ENCODE results near the gene PPP2R1B. TPM values are rescaled to one million over a fixed set of nuclear protein-coding genes. Genes with fewer than 3 reads are reported as not detected.

PPP2R1B gene
- total and polyA plus RNA-seq, 7 experiments from 2014 or later = 15.1 to 49.2 (median 33.1) TPM

DNA sequence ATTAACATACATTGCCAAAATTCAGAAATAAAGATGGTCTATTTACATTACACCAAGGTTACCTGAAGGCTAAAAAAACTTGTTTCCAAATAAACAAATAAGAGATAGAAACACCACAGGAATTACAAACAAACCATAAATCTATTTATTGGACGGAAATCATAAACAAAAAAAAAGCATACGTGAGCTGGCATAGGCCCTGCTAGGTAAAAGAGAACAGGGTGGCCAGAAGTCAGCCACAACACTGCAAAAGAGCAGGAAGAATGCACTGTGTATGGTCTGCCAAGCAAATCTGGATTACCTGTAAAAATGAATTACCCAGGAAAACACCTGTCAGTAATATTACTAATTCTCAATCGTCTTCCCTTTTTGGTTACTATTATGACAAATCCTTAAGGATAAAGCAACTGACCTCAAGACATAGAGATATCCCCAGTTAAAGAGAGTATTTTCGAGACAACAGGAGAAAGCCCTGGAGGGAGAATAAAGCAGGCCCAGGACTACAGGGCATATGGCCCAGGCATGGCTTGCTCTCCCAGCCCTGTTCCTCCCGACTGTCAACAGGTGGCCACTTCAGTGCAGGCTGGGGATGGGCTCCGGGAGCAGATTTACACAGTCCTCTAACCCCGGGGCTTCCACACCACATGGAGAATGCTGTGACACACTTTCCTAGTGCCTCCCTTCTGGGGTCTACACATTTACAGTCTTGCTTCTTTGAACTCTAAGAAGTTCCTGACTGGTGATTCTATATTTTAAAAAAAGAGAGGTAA is 18.0 kb downstream of the PPP2R1B start:
- Mint-ChIP-seq H3K9me3 (peaks cover 0 to 3% (median 0%) of the 10 kb centered on the region in 11 donors), H3K4me3 (no peak overlapping the region), H3K27ac (peak overlapping the region in 2 of 9 donors; percentile 20 to 22), H3K27me3 (no peaks in the 10 kb centered on the region), H3K4me1 (peaks cover 0 to 7% (median 2%) of the 10 kb centered on the region in 7 donors), H3K36me3 (peaks cover 21 to 64% (median 48%) of the 10 kb centered on the region in 5 donors)
- H3K27me3 ChIP-seq (ENCODE audit: control insufficient read depth in 2 of 2, insufficient read depth in 2 of 2, low read length in 2 of 2) = no peaks in the 10 kb centered on the region
- CTCF ChIA-PET = no interaction called here
- no peak overlapping the region for H3K27ac ChIP-seq (ENCODE audit: low read depth, low read length)
- POLR2A ChIA-PET = interaction anchor here (1.0 kb wide), 1 partner anchor 15 kb away, joined by 3 read pairs; no protein-coding TSS in a partner anchor
- H3K9me3 ChIP-seq (ENCODE audit: control insufficient read depth in 2 of 3, low read length in 3 of 3) = no peaks in the 10 kb centered on the region
- peaks cover 9 to 86% (median 9%) of the 10 kb centered on the region in 3 experiments for H3K36me3 ChIP-seq (ENCODE audit: control insufficient read depth in 2 of 3, insufficient read depth in 3 of 3, low read length in 3 of 3)
- ATAC-seq (no peak), DNase-seq (no peak)
- no peaks in the 10 kb centered on the region for H3K4me1 ChIP-seq (ENCODE audit: control insufficient read depth in 2 of 2, insufficient read depth in 2 of 2, low read length in 2 of 2)
- intact Hi-C loops (cut with micrococcal nuclease) = no loop called here
- no peak overlapping the region for H3K4me3 ChIP-seq (ENCODE audit: low read length)

DNA sequence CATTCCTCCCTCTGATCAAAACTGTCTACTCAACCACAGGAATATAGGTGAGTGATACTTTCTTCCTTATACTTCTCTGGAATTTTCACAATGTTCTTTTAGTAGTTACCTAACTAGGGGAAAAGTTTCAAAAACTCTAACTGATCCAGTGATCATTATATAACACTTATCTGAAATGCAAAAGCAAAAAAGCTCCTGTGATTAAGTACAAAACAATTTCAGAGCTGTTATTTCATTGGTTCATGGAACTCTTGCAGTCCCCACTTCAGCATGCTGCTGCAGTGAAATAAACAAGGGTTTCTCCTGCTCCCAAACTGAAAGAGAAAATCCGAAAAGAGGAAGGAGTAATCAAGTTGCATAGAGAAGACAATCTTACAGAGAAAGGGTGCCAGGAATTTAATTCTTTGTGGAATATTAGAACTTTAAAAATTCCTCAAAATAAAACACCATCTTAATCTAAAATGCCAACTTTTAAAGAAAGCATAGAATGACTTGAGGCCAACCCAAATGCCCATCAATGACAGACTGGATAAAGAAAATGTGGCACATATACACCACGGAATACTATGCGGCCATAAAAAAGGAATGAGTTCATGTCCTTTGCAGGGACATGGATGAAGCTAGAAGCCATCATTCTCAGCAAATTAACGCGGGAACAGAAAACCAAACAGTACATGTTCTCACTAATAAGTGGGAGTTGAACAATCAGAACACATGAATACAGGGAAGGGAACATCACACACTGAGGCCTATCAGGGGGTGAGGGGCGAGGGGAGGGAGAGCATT is 20.3 kb downstream of the PPP2R1B start:
- H3K4me1 ChIP-seq (ENCODE audit: control insufficient read depth in 2 of 2, insufficient read depth in 2 of 2, low read length in 2 of 2) = no peaks in the 10 kb centered on the region
- Mint-ChIP-seq H3K27ac (peak overlapping the region in 1 of 9 donors; percentile 65), H3K4me3 (no peak overlapping the region), H3K36me3 (peaks cover 28 to 66% (median 48%) of the 10 kb centered on the region in 5 donors), H3K9me3 (peaks cover 0 to 3% (median 0%) of the 10 kb centered on the region in 11 donors), H3K27me3 (no peaks in the 10 kb centered on the region), H3K4me1 (peaks cover 0 to 7% (median 2%) of the 10 kb centered on the region in 7 donors)
- H3K36me3 ChIP-seq (ENCODE audit: control insufficient read depth in 2 of 3, insufficient read depth in 3 of 3, low read length in 3 of 3) = peaks cover 9 to 82% (median 9%) of the 10 kb centered on the region in 3 experiments
- POLR2A ChIA-PET = no interaction called here
- ATAC-seq (no peak), DNase-seq (no peak)
- CTCF ChIA-PET = no interaction called here
- no peak overlapping the region for H3K27ac ChIP-seq (ENCODE audit: low read depth, low read length)
- intact Hi-C loops (cut with micrococcal nuclease) = no loop called here
- H3K27me3 ChIP-seq (ENCODE audit: control insufficient read depth in 2 of 2, insufficient read depth in 2 of 2, low read length in 2 of 2) = no peaks in the 10 kb centered on the region
- H3K4me3 ChIP-seq (ENCODE audit: low read length) = no peak overlapping the region
- no peaks in the 10 kb centered on the region for H3K9me3 ChIP-seq (ENCODE audit: control insufficient read depth in 2 of 3, low read length in 3 of 3)

DNA sequence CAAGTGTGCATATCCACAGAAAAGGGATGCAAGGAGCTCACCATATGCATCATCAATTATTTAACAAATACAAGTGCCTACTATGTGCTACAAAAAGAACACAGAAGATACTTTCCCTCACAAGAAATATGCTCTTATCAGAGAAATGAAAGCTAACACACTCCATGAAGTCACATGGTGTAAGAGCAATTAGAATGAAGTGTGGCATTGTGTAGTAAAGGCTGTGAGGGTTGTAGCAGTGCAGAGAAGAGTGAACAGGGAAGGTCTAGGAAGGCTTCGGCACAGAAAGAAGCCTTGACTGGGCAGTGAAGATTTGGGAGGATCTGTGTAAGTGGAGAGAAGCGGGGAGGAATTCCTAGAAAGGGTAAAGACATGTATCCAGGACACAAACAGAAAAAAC is 22.5 kb downstream of the PPP2R1B start:
- no peaks in the 10 kb centered on the region for H3K9me3 ChIP-seq (ENCODE audit: control insufficient read depth in 2 of 3, low read length in 3 of 3)
- H3K27me3 Mint-ChIP-seq = no peaks in the 10 kb centered on the region
- peaks cover 9 to 71% (median 9%) of the 10 kb centered on the region in 3 experiments for H3K36me3 ChIP-seq (ENCODE audit: control insufficient read depth in 2 of 3, insufficient read depth in 3 of 3, low read length in 3 of 3)
- H3K4me3 Mint-ChIP-seq = no peak overlapping the region
- H3K36me3 Mint-ChIP-seq = peaks cover 33 to 67% (median 43%) of the 10 kb centered on the region in 5 donors
- CTCF ChIA-PET = no interaction called here
- ATAC-seq = no peak
- H3K27ac Mint-ChIP-seq = peak overlapping the region in 3 of 9 donors; percentile 1 to 34 (median 3)
- no peak overlapping the region for H3K27ac ChIP-seq (ENCODE audit: low read depth, low read length)
- no peak overlapping the region for H3K4me3 ChIP-seq (ENCODE audit: low read length)
- H3K9me3 Mint-ChIP-seq = peaks cover 0 to 3% (median 0%) of the 10 kb centered on the region in 11 donors
- H3K4me1 Mint-ChIP-seq = peaks cover 0 to 7% (median 2%) of the 10 kb centered on the region in 7 donors
- POLR2A ChIA-PET = no interaction called here
- intact Hi-C loops (cut with micrococcal nuclease) = no loop called here
- no peaks in the 10 kb centered on the region for H3K27me3 ChIP-seq (ENCODE audit: control insufficient read depth in 2 of 2, insufficient read depth in 2 of 2, low read length in 2 of 2)
- no peak for DNase-seq
- no peaks in the 10 kb centered on the region for H3K4me1 ChIP-seq (ENCODE audit: control insufficient read depth in 2 of 2, insufficient read depth in 2 of 2, low read length in 2 of 2)

DNA sequence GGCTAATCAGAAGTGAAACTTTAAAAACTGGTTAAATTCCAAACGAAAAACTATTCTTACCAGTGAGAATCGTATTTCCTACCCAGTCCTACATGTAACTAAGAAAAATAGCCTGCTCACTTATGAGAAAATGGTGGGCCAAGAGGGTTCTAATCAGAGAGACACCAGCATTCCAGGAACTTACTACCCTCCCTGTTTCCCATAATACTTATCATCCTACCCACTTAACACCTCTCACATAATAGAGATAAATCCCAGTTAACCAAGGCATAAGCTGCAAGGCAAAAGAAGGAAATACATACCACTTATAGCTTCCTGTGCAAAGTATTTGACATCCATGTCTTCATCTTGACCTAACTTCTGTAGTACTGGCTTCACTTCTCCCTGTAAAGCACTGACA is 24.4 kb downstream of the PPP2R1B start:
- peaks cover 9 to 62% (median 9%) of the 10 kb centered on the region in 3 experiments for H3K36me3 ChIP-seq (ENCODE audit: control insufficient read depth in 2 of 3, insufficient read depth in 3 of 3, low read length in 3 of 3)
- DNase-seq (no peak), ATAC-seq (no peak)
- Mint-ChIP-seq H3K36me3 (peaks cover 27 to 53% (median 34%) of the 10 kb centered on the region in 5 donors), H3K27me3 (no peaks in the 10 kb centered on the region), H3K4me3 (no peak overlapping the region), H3K4me1 (peaks cover 2 to 12% (median 5%) of the 10 kb centered on the region in 7 donors), H3K27ac (peak overlapping the region in 2 of 9 donors; percentile 5 to 17), H3K9me3 (peaks cover 0 to 3% (median 0%) of the 10 kb centered on the region in 11 donors)
- no peaks in the 10 kb centered on the region for H3K9me3 ChIP-seq (ENCODE audit: control insufficient read depth in 2 of 3, low read length in 3 of 3)
- no peak overlapping the region for H3K27ac ChIP-seq (ENCODE audit: low read depth, low read length)
- intact Hi-C loops (cut with micrococcal nuclease) = no loop called here
- CTCF ChIA-PET = interaction anchor here (0.9 kb wide), 1 partner anchor 105 kb away, joined by 3 read pairs; no protein-coding TSS in a partner anchor
- H3K4me3 ChIP-seq (ENCODE audit: low read length) = no peak overlapping the region
- H3K27me3 ChIP-seq (ENCODE audit: control insufficient read depth in 2 of 2, insufficient read depth in 2 of 2, low read length in 2 of 2) = no peaks in the 10 kb centered on the region
- no peaks in the 10 kb centered on the region for H3K4me1 ChIP-seq (ENCODE audit: control insufficient read depth in 2 of 2, insufficient read depth in 2 of 2, low read length in 2 of 2)
- POLR2A ChIA-PET = interaction anchor here (0.6 kb wide), 1 partner anchor 11 kb away, joined by 3 read pairs; no protein-coding TSS in a partner anchor

DNA sequence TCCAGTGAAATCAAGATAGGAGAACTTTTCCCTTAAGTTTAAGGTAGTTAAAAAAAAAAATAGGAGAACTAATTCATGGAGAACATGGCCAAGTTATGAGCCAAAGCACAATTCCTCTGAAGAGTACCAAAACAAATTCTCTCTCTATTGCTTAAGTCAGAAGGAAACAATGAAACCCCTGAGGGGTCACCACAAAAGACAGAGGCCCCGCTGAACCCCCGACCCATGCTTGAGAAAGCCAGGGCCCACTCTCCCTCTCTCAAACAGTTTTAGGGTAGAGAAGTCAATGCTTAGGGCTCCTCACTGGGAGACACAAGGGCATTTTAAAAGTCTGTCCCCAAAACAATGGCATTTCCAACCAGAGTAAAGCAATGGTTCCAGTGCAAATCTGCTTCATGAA is 26.9 kb downstream of the PPP2R1B start:
- Mint-ChIP-seq H3K27me3 (no peaks in the 10 kb centered on the region), H3K27ac (peak overlapping the region in 4 of 9 donors; percentile 14 to 69 (median 42)), H3K36me3 (peaks cover 12 to 34% (median 21%) of the 10 kb centered on the region in 5 donors), H3K4me3 (no peak overlapping the region), H3K4me1 (peaks cover 4 to 22% (median 19%) of the 10 kb centered on the region in 7 donors), H3K9me3 (no peaks in the 10 kb centered on the region)
- POLR2A ChIA-PET = no interaction called here
- peaks cover 0 to 43% (median 4%) of the 10 kb centered on the region in 3 experiments for H3K36me3 ChIP-seq (ENCODE audit: control insufficient read depth in 2 of 3, insufficient read depth in 3 of 3, low read length in 3 of 3)
- no peaks in the 10 kb centered on the region for H3K9me3 ChIP-seq (ENCODE audit: control insufficient read depth in 2 of 3, low read length in 3 of 3)
- no peaks in the 10 kb centered on the region for H3K27me3 ChIP-seq (ENCODE audit: control insufficient read depth in 2 of 2, insufficient read depth in 2 of 2, low read length in 2 of 2)
- no peak overlapping the region for H3K27ac ChIP-seq (ENCODE audit: low read depth, low read length)
- no peaks in the 10 kb centered on the region for H3K4me1 ChIP-seq (ENCODE audit: control insufficient read depth in 2 of 2, insufficient read depth in 2 of 2, low read length in 2 of 2)
- DNase-seq (no peak), ATAC-seq (no peak)
- H3K4me3 ChIP-seq (ENCODE audit: low read length) = no peak overlapping the region
- CTCF ChIA-PET = no interaction called here
- intact Hi-C loops (cut with micrococcal nuclease) = no loop called here

DNA sequence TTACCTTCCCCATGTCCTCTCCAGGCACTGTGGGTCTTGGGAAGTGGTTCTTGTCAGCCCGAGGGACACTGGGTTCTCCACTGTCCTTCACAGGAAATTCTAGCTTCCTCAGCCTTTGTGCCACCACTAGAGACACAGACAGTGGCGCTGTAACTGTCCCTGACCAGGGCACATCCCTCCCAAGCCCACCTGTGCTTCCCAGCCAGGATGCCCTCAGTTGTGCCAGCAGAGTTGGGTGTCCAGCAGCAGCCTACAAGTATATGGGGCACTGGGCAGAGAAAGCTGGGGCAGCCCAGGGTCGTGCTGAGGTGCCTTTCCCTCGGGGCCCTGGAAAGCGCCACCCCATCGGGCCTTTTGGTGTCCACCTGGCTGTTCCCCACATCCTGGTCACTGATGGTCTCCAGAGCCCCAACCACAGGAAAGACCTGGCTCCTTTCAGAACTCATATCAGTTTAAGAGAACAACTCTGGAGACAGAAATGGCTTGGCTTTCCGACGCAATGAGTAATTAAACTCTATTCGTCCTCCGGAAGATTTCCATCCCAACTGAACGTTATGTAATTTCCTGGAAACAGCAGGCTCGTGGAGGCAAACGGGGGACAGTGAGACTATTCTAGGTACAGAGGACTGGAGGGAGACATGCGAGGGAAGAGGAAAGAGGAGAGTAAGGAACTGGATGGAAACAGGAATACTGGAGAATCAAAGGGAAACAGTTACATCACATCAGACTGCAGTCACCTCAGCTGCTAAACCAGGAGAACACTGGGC is 28.6 kb downstream of the PPP2R1B start:
- POLR2A ChIA-PET = no interaction called here
- Histone ChIP-seq H3K4me3 (ENCODE audit: low read length) (no peak overlapping the region), H3K9me3 (ENCODE audit: control insufficient read depth in 2 of 3, low read length in 3 of 3) (no peaks in the 10 kb centered on the region), H3K27me3 (ENCODE audit: control insufficient read depth in 2 of 2, insufficient read depth in 2 of 2, low read length in 2 of 2) (no peaks in the 10 kb centered on the region), H3K27ac (ENCODE audit: low read depth, low read length) (no peak overlapping the region), H3K4me1 (ENCODE audit: control insufficient read depth in 2 of 2, insufficient read depth in 2 of 2, low read length in 2 of 2) (no peaks in the 10 kb centered on the region), H3K36me3 (ENCODE audit: control insufficient read depth in 2 of 3, insufficient read depth in 3 of 3, low read length in 3 of 3) (peaks cover 0 to 28% (median 0%) of the 10 kb centered on the region in 3 experiments)
- DNase-seq (no peak), ATAC-seq (no peak)
- H3K4me3 Mint-ChIP-seq = no peak overlapping the region
- peaks cover 8 to 23% (median 13%) of the 10 kb centered on the region in 5 donors for H3K36me3 Mint-ChIP-seq
- intact Hi-C loops (cut with micrococcal nuclease) = no loop called here
- no peaks in the 10 kb centered on the region for H3K9me3 Mint-ChIP-seq
- peaks cover 4 to 22% (median 19%) of the 10 kb centered on the region in 7 donors for H3K4me1 Mint-ChIP-seq
- H3K27me3 Mint-ChIP-seq = no peaks in the 10 kb centered on the region
- peak overlapping the region in 7 of 9 donors; percentile 6 to 86 (median 36) for H3K27ac Mint-ChIP-seq
- CTCF ChIA-PET = interaction anchor here (0.5 kb wide), 1 partner anchor 194 kb away, joined by 3 read pairs; no protein-coding TSS in a partner anchor

All from naive thymus-derived CD4-positive, alpha-beta T cell (primary cell).